Uterus (tissue), 4 donors: ENCODE measurements around the gene TSPAN18. TPM values are rescaled to one million over a fixed set of nuclear protein-coding genes. Genes with fewer than 3 reads are reported as not detected.

Experiments
- DNase-seq, 2 donors: peaks; one replicate each; pipeline ENCODE4 v3.0.0-alpha.2; 2019 to 2020
- H3K27ac ChIP-seq, 2 donors: fragments of 200-600 bp; sonication (generic); 1 replicate in 1 of 2; 2 replicates in 1 of 2; pipeline ENCODE4 v1.5.1; 2016 to 2018
- H3K27me3 ChIP-seq, 2 donors: fragments of 200-600 bp; sonication (generic); one replicate each; pipeline ENCODE4 v1.5.1; 2018 to 2019; ENCODE audit warnings: control low read depth in 1 of 2
- H3K36me3 ChIP-seq, 2 donors: fragments of 200-600 bp; sonication (generic); one replicate each; pipeline ENCODE4 v1.5.1; 2019; ENCODE audit warnings: control low read depth in 1 of 2
- H3K4me1 ChIP-seq, 2 donors: fragments of 200-600 bp; sonication (generic); one replicate each; pipeline ENCODE4 v1.5.1; 2018 to 2019; ENCODE audit warnings: control low read depth in 1 of 2
- H3K4me3 ChIP-seq, 2 donors: fragments of 200-600 bp; sonication (generic); 1 replicate in 1 of 2; 2 replicates in 1 of 2; pipeline ENCODE4 v1.5.1; 2018 to 2019; ENCODE audit warnings: mild to moderate bottlenecking in 1 of 2
- H3K9me3 ChIP-seq, 2 donors: fragments of 200-600 bp; sonication (generic); one replicate each; pipeline ENCODE4 v1.5.1; 2019; ENCODE audit warnings: control low read depth in 1 of 2
- CTCF ChIP-seq, 4 experiments: fragments of 200-600 bp in 2 of 4; fragments of 450-650 bp in 2 of 4; sonication (generic) in 2 of 4; IDR thresholded peaks; one replicate each; pipeline ENCODE4 v1.5.1; 2016 to 2019; ENCODE audit warnings: antibody characterized with exemption in 4 of 4, mild to moderate bottlenecking in 2 of 4, moderate library complexity in 1 of 4
- POLR2A ChIP-seq, 2 donors: fragments of 450-650 bp; IDR thresholded peaks; one replicate each; pipeline ENCODE4 v1.6.1; 2016; ENCODE audit warnings: antibody characterized with exemption in 2 of 2, mild to moderate bottlenecking in 1 of 2, moderate library complexity in 1 of 2
- intact Hi-C: fragments of 100-400 bp; cut with DNase I; formaldehyde crosslinking; loops from one replicate; pipeline ENCODE4 v1.15.1; 2023; ENCODE audit warnings: low total_unique reads
- total RNA-seq, 4 donors: library from RNA; depleted of rRNA in 3 of 4; stranded (reverse); fragments of >200 nt in 3 of 4; gene quantifications; one replicate each; pipeline versions ENCODE4 v1.1.0 to v1.2.4, GENCODE V29; 2014 to 2023
- donor health status: DM: yes; HTN: yes; CAD: no.

The TSPAN18 gene
- total RNA-seq, 4 donors from 2014 or later = 1.2 to 117 (median 20.1) TPM

GRCh38 chr11:44974402-44975000, 247.7 kb downstream of the TSPAN18 start:
- Histone ChIP-seq H3K36me3 (no peaks in the 10 kb centered on the region), H3K4me3 (no peak overlapping the region), H3K9me3 (no peaks in the 10 kb centered on the region), H3K27me3 (no peaks in the 10 kb centered on the region), H3K4me1 (no peaks in the 10 kb centered on the region), H3K27ac (no peak overlapping the region)
- no peak for TF ChIP-seq POLR2A (IDR thresholded peaks at IDR 0.05)
- TF ChIP-seq CTCF (IDR thresholded peaks at IDR 0.05) = no peak
- intact Hi-C loops = no loop called here
- DNase-seq = no peak

- Histone ChIP-seq H3K9me3 (no peaks in the 10 kb centered on the region), H3K36me3 (no peaks in the 10 kb centered on the region), H3K27me3 (no peaks in the 10 kb centered on the region), H3K4me3 (no peak overlapping the region), H3K27ac (no peak overlapping the region), H3K4me1 (no peaks in the 10 kb centered on the region)
- TF ChIP-seq POLR2A (IDR thresholded peaks at IDR 0.05) = no peak
- no peak for TF ChIP-seq CTCF (IDR thresholded peaks at IDR 0.05)
- DNase-seq = no peak
- intact Hi-C loops = no loop called here
Measured at GRCh38 chr11:44976576-44976975, 249.8 kb downstream of the TSPAN18 start.

- H3K36me3 ChIP-seq = no peaks in the 10 kb centered on the region
- intact Hi-C loops = no loop called here
Measured at GRCh38 chr11:44977493-44977984, 250.8 kb downstream of the TSPAN18 start.

DNA sequence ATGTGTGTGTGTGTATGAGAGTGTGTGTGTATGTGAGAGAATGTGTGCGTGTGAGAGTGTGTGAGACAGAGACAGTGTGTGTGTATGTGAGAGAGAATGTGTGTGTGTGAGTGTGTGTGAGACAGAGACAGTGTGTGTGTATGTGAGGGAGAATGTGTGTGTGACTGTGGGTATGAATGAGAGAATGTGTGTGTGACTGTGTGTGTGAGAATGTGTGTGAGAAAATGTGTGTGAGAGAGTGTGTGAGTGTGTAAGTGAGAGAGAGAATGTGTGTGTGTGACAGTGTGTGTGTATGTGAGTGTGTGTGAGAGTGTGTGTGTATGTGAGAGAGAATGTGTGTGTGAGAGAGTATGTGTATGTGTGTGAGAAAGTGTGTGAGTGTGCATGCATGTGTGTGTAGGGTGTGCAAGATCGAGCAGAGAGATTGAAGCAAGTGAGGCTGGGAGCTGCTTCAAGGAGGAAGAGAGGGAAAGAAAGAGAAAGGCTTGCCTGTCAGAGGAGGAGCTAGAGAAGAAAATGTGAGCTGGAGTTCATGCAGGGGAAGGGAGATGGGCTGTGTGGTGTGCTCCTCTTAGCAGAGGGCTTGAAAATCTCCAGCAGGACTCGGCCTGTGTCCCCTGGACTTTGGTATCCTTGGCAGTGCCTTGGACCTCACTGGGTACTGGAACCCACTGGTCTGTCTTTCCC, 251.7 kb downstream of the TSPAN18 start:
- no peak for DNase-seq
- TF ChIP-seq CTCF (IDR thresholded peaks at IDR 0.05) (no peak), POLR2A (IDR thresholded peaks at IDR 0.05) (no peak)
- intact Hi-C loops = no loop called here
- Histone ChIP-seq H3K4me3 (no peak overlapping the region), H3K27ac (no peak overlapping the region), H3K36me3 (no peaks in the 10 kb centered on the region), H3K9me3 (no peaks in the 10 kb centered on the region), H3K4me1 (no peaks in the 10 kb centered on the region), H3K27me3 (no peaks in the 10 kb centered on the region)

More at GRCh38 chr11:44977493-44977984, 250.8 kb downstream of the TSPAN18 start:
- TF ChIP-seq CTCF (IDR thresholded peaks at IDR 0.05) (no peak), POLR2A (IDR thresholded peaks at IDR 0.05) (no peak)
- H3K4me1 ChIP-seq = no peaks in the 10 kb centered on the region
- H3K27ac ChIP-seq = no peak overlapping the region
- no peaks in the 10 kb centered on the region for H3K27me3 ChIP-seq
- no peak overlapping the region for H3K4me3 ChIP-seq
- DNase-seq = no peak
- no peaks in the 10 kb centered on the region for H3K9me3 ChIP-seq

DNA sequence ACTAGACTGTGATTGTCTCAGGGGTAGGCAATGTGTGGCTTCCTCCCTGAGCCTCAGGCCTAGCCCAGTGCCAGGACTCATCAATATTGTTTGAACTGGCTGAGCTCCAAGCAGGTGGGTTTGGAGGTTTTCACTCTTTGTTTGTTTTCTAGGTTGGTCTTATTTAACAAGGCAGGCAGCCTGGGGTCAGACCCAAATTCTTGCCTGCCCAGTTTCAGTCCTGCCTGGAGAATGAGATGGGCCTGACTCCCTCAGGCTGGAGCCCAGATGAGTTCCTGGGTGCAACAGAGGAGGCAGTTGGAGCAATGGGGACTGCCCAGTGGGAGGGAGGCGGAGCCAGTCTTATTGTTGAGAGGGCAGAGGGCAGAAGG, 252.2 kb downstream of the TSPAN18 start:
- intact Hi-C loops = no loop called here
- TF ChIP-seq POLR2A (IDR thresholded peaks at IDR 0.05) = no peak
- no peak for TF ChIP-seq CTCF (IDR thresholded peaks at IDR 0.05)
- DNase-seq = no peak

More for the DNA sequence above, 252.2 kb downstream of the TSPAN18 start:
- Histone ChIP-seq H3K4me1 (no peaks in the 10 kb centered on the region), H3K27ac (no peak overlapping the region), H3K4me3 (no peak overlapping the region), H3K36me3 (no peaks in the 10 kb centered on the region), H3K27me3 (no peaks in the 10 kb centered on the region), H3K9me3 (no peaks in the 10 kb centered on the region)
